Activated CD4-positive, CD25-positive, alpha-beta regulatory T cell treated with anti-CD3 and anti-CD28 coated beads, Interleukin-2, amount 50 U/mL, for 24 hours (primary cell): ENCODE results near the gene KCNK3.

Experiments used
- ATAC-seq, 2 donors: fragments of 150-1000 bp; cut with Tn5 transposase; one replicate each; pipeline ENCODE4 v1.10.0; 2021; ENCODE audit warnings: mild to moderate bottlenecking in 1 of 2, moderate library complexity in 1 of 2

KCNK3 gene

GRCh38 chr2:26666671-26667070 is 25.9 kb upstream of the KCNK3 start:
- ATAC-seq, result no peak

- no peak for ATAC-seq
These were observed 24.5 kb upstream of the KCNK3 start for GRCh38 chr2:26668041-26668440.

GRCh38 chr2:26668856-26669750 is 23.4 kb upstream of the KCNK3 start:
- ATAC-seq, result no peak

DNA sequence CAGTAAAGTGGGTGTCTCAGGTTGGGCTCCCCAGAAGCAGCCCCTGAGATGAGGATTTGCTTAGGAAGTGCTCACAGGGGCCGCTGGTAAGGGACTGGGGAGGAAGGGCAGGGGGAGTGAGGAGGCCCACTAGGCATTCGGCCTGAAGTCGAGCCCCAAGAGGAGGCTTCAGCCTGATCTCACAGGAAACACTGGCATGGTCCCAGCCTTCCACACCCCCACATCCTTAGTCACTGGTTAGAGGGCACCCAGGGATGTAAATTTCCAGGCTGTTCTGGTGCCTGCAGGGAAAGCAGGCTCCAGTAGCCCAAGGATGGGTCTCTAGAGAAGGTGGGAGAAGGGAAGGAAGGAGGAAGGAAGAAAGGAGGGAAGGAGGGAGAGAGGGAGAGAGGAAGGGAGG is 22.4 kb upstream of the KCNK3 start:
- no peak for ATAC-seq

DNA sequence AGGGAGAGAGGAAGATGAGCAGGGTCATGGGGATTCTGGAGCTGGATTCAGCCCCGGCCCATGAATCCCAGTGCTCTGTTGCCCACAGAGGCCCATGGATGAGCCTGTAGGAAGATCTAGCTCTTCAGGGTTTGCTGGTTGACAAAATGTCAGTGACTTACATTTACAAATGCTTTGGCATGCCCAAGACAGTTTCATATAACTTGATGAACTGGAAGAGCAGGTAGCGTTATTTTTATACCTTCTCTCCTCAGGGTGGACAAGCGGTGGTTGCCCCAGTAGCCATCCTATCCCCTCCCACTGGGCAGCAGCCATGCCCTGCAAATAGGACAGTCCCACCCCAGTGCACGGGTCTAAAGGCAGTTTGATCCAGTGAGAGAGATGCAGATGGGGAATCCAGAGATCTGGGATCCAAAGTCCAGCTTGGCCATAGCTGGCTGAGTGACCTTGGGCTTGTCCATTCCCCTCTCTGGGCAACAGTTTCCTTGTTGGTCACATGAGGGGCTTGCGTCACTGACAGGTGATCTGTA is 21.5 kb upstream of the KCNK3 start:
- no peak for ATAC-seq

DNA sequence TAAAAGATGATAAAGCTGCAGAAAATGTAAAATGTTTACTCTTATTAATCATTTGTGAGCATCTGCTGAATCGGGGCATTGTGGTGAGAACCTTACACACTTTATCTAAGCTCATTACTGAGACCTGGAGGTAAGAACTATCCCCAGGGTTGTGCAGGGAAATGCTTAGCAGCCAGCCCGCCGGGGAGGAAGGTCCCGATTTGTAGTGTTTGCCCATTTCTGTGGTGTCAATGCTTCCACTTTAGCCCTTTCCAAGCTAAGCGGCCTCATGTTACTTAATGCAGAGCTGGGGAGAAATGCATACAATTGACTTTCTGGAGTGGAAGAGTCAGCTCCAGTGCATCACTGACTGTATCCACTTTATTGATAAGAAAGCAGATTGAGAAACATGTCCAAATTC is 20.8 kb upstream of the KCNK3 start:
- ATAC-seq, result no peak

- no peak for ATAC-seq
These were observed 20.3 kb upstream of the KCNK3 start for GRCh38 chr2:26672112-26672817.

GRCh38 chr2:26672818-26673393 is 19.6 kb upstream of the KCNK3 start:
- ATAC-seq, result no peak

- ATAC-seq, result no peak
These were observed 18.3 kb upstream of the KCNK3 start for GRCh38 chr2:26674002-26674751.

DNA sequence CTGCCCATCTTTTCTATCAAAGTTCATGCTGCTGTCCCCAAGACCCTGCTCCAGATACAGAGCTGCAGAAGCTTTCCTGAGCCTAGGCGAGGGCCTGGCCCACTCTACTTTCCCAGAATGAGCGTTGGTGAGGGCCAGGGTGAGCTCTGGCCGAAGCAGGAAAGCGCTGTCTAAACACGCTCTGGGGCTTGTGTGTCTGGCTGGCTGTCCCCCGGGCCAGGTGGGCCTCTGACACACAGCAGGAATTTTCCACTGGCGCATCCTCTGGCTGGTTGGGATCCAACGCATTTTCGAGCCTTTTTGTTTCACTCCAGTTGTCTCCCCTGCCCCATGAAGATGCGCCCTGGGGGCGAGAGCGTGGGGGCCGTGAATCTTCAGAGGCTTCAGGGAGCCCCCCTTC is 17.8 kb upstream of the KCNK3 start:
- ATAC-seq, result no peak

- ATAC-seq, result no peak
These were observed 16.8 kb upstream of the KCNK3 start for GRCh38 chr2:26675651-26676255.

DNA sequence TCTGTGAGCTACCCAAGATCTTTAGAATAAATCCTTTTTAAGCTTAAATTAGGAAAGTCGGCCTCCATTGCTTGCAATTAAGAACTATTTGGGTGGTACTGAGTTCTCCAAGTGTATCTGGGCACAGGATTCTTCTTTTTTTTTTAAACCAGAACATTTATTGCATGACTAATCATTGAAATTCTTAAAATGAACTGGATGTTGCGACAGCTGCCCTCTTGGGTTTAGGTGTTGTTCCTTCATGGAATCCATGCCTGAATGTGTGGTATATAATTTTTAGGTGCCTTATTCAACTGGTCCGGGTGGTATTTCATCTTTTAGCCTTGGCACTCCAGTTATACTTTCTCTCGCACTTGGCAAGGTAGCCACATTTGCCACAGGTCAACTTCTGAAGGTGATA is 14.5 kb upstream of the KCNK3 start:
- no peak for ATAC-seq

DNA sequence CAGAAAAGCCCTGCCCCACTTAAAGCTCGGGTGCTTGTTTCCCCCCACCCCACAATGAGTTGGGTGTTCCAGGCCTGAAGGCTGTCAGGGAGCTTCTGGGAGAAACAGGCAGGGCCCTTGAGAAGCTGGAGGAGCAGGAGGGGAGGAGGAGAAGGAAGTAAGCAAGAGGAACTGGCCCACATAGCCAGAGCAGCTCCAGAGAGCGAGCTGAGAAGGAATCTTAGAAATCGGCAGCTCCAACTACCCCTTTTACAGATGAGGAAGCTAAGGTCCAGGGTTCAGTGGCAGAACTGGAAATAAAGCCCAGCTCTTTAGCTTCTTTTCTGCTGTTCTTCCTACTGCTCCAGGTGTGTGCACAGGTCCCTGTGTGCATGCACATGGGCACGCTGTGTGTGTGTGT is 12.7 kb upstream of the KCNK3 start:
- no peak for ATAC-seq

GRCh38 chr2:26681656-26682055 is 10.9 kb upstream of the KCNK3 start:
- ATAC-seq, result no peak

GRCh38 chr2:26682155-26682554 is 10.4 kb upstream of the KCNK3 start:
- ATAC-seq, result no peak

DNA sequence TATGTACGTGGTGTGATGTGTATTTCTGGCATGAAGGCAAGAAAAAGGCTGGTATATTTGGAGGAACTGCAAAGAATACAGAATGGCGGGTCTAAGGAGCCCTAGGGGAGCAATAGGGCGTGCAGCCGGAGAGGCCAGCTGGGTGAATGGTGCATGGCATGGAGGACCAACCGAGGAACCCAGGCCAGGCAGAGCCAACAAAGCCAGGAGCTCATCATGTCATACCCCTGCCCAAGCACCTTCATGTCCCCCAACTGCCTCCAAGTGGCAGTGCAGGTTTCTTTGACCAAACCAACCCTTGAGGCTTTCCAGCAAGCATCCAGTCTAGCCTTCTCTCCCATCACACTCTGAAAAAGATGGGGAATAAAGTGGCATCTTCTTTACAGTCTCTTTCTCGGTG is 8.9 kb upstream of the KCNK3 start:
- ATAC-seq, result no peak

DNA sequence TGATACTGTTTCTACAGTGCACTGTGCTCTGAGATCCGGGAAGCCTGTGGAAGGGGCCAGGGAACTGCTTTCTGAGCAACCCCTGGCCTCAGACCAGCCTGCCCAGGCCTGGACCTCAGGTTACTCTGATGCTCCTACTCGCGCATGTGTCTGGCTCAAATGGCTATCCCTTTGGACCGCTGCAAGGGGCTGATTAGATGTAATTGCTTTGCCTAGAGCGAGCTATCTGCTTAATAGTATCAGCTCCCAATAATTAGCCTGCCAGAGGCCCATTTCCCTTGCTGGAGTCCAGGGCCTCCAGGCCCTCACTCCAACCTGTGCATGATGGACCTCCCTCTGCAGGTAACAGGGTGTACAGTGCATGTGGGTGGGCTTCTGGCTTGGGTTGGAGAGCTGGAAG is 7.2 kb upstream of the KCNK3 start:
- no peak for ATAC-seq

GRCh38 chr2:26685989-26686839 is 6.3 kb upstream of the KCNK3 start:
- ATAC-seq, result no peak

DNA sequence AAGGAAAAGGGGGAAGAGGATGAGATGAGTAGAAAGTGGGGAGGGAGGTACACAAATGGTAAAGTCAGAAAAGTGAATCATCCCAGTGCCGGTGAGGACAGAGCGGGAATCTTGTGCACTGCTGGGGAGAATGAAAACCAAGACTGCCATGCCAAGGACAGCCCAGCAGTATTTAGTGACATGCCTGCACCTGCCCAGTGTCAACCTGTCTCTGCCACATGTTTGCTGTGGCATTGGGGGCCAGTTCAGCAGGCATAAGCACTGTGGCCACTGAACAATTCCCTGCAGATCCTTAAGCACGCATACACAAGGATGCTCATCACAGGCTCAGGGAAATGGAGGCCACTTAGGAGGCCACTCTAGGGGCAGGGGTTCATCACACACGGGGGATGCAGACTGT is 5.2 kb upstream of the KCNK3 start:
- ATAC-seq, result no peak

DNA sequence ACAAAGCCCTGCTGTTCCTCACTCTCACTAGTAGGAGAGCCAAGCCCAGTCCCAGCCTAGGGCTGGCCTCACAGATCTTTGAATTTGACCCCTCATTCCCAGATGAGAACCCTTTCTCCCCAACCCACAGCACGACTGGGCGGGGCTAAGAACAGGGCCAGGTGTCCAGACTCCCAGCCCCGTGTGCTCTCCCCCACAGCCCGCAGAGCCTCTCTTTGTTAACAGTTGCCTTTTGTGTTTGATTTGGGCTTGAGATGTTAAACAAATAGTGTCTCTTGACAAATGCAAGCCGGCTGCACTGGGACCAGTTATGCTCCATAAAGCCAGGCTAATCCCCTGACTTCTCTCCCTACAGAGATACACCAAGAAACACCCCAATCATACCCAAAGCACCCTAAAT is 4.7 kb upstream of the KCNK3 start:
- ATAC-seq, result no peak

- ATAC-seq, result no peak
These were observed 1.4 kb upstream of the KCNK3 start for GRCh38 chr2:26691161-26691560.

DNA sequence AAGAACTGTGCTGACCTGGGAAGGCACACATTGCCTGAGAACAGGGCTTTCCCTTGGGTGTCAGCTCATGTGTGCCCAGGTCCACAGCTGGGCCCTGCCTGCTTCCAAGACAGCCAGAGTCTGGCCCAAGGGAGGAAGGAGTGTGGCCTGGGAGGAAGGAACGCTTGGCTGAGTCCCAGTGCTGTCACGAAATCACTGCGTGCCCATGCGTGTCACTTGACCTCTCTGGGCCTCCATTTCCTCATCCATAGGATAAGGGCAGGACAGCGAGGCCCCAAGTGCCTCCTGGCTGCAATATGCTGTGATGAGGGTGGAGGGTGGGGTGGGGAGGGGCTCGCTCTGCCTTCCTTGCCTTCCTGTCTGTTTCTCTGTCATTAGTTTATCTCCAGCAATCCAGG is 642 bp upstream of the KCNK3 start:
- no peak for ATAC-seq
